GM18867 (cell line): ENCODE measurements around the gene MDM4.

ENCODE experiments used
- ATAC-seq: cut with Tn5 transposase; IDR thresholded peaks from one replicate; pipeline ENCODE4 v1.9.1; 2021; ENCODE audit warnings: mild to moderate bottlenecking, moderate library complexity; ENCODE audit not compliant: unreplicated experiment

Gene MDM4

DNA sequence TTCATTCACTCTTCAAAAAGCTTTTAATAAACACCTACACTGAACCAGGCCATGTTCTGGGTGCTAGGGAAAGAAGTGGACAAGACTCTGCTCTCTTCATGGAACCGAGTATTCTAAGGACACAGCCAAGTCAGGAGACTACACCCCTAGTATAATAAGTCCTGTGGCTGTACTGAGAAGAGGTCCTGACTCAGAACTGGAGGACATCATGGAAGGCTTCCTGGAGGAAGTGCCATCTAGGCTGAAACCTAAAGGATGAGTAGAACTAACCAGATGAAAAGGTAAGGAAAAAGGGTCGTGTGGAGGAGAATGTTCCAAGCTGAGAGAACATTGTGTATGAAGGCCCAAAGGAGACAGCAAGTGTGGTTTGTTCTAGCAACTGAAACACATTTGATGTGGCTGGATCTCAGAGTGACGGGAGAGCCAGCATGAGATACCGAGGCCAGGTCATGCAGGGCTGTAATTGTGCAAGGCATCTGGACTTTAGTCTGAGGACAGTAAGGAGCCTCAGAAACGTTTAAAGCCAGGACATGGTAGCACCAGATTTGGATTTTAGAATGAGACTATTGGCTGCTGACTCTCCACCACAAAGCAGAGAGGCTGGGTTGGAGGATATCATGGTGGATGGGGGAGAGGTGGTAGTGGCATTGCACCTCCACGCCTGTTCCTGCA, 86.8 kb downstream of the MDM4 start:
- no peak for ATAC-seq

DNA sequence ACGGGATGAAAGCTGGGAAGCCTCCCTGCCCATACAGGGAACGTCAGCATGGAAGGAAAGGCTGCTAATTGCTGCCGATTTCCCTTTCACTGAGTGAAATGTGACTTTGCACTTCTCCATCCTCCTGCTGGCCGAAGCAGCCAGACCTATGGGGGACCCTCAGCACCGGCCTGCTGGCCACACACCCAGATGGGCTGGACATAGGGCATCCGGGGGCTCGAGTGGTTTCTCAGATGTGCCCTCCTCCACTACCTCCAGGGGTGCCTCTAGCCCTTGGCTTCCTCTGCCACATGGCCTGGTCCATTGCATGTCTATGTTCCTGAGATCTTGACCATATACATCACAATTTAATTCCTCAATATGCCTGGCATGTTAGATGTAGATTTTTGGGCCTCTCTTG, 89.6 kb downstream of the MDM4 start:
- no peak for ATAC-seq
